NCI-H2196 treated with DMSO at 0.1 percent for 48 hours (cell line): ENCODE data around the gene YIF1A.

Source experiments
- DNase-seq: peaks from one replicate; lab custom pipeline; 2025; ENCODE audit not compliant: unreplicated experiment; lab: John Stamatoyannopoulos, UW

YIF1A gene, protein sequence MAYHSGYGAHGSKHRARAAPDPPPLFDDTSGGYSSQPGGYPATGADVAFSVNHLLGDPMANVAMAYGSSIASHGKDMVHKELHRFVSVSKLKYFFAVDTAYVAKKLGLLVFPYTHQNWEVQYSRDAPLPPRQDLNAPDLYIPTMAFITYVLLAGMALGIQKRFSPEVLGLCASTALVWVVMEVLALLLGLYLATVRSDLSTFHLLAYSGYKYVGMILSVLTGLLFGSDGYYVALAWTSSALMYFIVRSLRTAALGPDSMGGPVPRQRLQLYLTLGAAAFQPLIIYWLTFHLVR

DNA sequence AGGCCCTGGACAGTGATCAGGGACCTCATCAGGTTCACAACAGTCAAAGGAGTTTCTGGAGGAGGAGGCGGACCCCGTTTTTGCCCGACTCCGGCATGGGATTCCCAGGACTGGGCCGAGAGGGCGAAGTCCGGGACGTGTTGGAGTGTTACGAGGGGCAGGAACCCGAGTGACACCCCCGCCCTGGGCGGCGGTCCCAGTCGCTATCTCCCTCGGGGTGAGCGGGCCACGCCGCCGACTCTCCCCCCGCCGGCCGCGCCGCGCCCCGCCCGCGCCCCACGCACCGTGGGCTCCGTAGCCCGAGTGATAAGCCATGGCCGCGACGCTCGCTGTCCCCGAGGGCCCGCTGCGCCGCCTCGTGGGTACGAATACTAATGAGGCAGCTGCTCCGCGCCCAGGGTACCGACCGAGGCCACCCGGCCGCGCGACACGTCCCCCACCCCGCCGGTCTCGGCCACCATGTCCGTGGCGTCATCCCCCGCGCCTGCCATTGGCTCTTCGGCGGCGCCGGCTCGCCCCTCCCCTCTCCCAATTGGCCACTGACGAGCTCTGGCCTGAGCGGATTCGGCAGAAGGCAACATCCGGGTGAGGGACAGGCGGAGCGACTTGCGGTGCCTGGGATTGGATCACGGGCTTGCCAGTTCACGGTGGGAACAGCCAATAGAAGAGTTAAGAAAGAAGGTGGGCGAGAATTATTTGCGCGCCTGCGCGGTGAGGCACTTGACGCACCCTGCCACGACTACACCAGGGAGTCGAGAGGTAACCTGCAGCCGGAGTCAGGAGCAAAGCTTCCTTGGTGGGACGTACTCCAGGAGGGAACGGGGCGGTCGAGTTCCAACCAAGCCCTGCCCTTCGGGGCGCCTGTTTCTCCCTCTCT lies at the start of gene YIF1A:
Gene YIF1A, minus strand, starts transcription at position 473 of the 877 bp plus-strand sequence. Its CDS starts 158 bp downstream, at position 315.
- DNase-seq, result peak; percentile 98

DNA sequence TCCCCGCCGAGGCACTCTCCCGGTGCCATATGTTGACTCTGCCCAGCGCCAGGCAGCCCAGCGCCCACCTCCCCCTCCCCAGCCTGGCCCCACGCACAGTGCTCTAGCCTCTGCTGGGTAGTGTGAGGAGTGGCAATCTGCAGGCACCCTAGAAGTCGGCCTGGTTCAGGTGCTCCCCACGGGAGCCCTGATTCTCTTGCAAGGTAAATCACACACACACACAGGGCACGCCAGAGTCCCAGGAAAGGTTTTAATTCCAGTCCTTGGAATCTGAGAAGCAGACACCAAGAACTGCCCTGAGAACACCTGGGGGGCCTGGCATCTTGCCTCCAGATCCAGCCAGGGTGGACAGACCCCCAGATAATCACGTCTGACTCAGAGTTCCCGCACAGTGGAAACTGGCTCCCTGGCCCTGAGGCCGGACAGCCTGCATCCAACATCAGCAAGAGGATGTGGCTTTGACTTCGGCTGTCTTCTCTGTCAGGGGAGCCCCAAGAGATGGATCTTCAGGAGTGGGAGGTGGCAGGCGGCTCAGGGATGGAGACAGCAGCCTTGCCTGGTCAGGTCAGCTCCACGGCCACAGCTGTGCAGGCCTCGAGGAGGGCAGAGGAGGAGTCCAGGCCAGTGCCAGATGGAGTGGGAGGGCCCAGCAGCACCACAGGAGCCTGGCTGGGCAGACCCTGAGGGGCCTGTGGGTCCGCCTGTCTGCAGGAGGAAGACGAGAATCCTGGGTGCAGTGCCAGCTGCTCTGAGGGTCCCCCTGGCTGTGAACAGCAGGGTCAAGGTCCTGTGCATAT lies 48.4 kb upstream of the YIF1A start:
- no peak for DNase-seq

DNA sequence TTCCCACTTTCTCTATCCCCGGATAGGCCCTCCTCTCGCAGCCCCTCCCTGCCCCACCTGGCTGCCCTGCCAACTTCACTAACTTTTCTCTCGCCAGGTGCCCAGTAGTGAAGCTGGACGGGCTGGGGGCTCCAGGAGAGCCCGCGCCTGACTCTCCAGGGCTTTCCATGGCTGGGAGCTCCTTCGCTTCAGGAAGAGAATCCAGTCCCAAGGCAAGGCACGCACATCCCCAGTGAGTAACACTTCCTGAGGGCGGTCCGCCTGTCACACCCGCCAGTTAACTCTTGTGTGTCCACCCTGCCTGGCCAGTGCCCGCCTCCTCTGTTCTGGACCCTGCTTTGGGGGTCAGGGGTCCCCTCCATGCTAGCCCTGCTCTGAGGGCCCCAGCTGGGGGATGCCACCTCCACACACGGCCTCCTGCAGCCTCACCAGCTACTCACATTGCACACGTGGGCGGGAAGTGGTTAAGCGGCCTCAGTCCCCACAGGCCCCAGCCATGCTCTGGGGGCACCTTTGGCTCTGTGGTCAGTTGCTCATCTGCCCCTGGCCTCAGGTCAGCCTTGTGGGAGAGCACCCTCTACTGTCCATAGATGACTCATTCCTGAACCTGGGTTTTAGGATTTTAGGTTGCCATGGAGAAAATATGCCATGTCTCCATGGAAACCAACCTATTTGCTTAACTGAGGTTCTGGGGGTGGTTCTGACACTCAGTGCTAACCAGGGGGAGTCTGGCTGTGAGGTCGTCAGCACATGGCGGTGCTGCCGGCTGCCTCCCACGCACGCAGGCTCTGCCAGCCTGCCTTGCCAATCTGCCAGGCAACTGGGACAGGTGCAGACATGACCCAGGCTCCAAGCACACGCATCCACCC lies 47.5 kb upstream of the YIF1A start, which contains the start of gene RIN1:
Gene RIN1, minus strand, starts transcription at position 201 of the 869 bp plus-strand sequence. Its CDS starts 32 bp downstream, at position 169.
- peak; percentile 82 for DNase-seq

DNA sequence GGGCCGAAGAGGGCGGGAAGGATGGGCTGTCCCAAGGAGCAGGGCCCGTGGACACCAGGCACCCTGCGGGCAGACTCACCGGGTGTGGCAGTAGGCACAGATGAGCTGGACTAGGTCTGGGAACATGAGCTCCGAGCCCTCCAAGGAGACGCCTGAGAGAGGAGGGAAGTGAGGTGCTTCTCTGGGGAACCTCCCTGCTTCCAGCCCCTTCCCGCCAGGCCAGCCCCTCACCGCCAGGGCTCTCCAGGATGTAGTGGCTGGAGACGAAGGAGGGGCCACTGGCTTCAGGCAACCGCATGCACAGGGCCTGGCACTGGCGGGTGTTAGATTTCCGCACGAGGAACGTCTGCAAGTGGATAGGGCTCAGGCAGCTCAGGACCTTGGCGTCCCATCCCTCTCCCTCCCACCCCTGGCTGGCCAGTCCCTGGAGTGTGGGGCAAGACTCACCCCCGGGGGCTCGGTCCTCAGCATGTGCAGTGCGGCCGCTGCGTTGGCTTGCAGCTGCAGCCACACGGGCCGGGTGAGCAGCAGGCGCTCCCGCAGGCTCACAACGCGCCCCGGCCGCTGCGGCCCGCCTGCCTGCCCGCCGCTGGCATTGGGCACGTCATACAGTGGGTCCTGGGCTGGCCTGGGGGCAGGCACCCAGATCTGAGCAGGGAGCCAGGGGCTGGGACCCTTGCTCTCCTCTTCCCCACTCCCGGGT lies 46.7 kb upstream of the YIF1A start:
- no peak for DNase-seq

DNA sequence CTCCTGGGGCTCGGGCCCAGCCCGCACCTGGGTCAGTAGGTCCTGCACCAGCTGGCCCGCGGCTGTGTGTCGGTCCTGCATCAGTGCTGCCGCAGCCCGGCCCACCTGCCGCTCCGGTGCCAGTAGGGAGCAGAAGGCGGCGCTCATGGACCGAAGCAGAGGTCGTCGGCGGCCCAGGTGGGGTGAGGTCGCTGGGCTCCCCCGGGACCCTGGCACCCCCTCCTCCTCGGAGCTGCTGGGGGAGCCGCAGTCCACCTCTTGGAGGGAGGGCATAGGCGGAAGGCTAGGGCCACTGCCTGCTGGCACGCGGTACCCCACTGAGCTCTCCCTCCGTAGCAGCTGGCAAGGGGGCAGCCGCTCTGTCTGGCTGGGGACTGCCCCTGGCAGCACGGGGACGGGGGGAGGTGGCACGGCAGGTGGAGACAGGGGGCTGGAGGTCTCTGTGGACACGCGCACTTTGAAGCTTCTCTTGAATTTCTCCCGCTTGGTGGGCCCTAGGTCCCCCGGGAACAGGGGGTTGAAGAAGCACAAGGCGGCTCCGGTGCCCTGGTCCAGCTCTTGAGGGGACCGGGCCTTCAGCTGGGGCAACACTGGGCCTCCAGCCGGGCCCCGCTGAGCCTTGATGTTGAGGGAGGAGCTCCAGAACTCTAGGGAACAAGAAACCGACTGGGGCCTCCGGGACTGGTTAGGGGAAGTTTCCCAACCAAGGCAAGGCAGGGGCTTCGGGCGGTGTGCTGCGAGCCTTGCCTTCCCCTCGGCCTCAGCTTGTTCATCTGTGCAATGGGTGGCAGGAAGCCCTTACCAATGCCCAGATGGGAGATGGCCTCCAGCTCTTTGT lies 45.9 kb upstream of the YIF1A start:
- DNase-seq, result no peak

DNA sequence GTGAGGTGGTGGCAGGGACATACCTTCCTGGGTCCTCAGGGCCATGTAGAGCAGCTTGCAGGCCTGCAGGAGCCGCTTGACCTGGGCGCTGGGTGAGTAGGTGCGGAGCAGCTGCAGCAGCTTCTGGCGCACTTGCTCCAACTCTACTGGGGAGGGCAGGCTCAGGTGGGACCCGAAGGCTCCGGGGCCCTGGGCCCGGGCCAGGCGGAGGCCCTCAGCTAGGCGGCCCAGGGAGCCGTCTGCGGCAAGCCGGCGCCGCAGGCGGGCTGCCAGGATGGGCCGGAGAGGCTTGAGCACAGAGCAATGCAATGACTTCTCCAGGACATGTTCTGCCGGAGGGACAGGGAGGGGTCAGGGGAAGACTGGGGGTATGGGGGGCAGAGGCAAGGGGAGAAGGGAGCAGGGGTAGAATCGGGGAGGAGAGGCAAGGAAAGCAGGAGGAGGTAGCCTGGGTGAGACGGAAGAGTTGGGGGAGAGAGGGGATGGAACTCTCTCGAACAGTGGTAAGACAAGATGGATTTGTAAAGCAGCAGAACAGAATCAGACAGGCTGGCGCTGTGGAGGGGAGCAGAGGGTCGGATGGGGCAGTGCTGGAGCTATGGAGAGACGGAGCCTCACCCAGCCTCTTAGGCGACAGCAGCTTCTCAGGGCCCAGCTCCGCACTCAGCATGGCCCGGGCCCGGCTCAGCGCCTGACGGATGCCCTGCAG lies 45.1 kb upstream of the YIF1A start:
- DNase-seq, result no peak

DNA sequence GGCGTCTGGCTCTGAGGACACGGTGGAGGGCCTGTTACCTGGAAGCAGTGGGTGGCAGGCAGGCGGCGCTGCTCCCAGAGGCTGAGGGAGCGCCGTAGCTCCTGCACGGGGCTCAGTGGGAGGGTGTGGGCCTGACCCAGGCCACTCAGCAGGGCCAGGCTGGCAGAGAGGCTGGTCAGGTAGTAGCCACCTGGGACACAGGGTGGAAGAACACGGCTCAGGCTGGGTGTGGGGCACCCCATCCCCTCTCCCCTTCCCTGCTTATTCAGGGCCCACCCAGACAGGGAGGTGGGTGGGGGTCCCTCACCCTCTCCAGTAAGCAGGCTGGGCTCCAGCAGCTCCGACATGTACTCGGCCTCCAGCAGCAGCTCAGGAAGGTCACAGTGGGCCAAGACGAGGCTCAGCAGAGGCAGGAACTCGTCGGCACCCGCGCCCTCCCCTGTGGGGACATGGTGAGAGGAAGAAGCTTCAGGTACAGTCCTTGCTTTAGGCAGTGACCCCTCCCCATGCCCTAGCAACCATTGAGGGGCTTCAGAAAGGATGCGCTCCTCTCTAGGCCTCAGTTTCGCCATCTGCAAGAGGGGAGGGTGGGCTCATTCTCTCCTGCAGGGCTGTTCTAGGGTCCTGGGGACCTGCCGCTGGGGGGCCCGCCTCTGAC lies 44.4 kb upstream of the YIF1A start:
- no peak for DNase-seq

DNA sequence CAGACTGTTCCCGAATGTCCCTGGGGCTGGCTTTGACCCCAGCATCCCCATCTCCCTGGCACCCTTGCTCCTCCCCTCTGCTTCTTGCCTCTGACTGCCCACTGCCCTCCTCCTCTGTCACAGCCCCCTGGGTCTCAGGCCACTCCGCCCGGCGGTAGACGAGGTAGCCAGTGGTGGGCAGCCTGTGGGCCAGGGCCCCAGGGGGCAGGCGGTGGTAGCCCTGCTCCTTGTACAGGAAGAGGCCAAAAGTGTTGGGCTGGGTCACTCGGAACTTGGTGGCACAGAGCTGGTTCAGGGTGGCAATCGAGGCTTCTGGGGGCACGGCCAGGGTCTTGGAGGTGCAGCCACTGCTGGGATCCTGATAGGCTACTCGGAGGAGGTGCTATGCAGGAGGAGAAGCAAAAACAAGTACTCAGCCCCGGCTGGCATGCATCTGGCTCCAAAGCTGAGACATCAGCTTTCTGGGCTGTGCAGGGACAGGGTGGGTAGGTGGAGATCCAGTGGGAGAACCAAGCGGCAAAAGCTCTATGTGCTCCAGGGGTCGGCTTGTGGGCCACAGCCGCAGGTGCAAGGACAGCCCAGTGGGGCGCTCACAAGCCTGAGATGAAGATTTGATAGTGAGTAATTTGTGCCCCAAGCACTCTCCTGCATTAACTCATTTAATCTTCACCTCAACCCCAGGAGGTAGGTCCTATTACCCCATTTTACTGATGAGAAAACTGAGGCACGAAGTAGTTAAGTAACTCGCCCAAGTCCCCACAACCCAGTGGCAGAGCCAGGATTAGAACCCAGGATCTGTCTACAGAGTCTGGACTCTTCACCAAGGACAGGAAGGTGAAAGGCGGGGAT lies 43.7 kb upstream of the YIF1A start:
- DNase-seq, result no peak

DNA sequence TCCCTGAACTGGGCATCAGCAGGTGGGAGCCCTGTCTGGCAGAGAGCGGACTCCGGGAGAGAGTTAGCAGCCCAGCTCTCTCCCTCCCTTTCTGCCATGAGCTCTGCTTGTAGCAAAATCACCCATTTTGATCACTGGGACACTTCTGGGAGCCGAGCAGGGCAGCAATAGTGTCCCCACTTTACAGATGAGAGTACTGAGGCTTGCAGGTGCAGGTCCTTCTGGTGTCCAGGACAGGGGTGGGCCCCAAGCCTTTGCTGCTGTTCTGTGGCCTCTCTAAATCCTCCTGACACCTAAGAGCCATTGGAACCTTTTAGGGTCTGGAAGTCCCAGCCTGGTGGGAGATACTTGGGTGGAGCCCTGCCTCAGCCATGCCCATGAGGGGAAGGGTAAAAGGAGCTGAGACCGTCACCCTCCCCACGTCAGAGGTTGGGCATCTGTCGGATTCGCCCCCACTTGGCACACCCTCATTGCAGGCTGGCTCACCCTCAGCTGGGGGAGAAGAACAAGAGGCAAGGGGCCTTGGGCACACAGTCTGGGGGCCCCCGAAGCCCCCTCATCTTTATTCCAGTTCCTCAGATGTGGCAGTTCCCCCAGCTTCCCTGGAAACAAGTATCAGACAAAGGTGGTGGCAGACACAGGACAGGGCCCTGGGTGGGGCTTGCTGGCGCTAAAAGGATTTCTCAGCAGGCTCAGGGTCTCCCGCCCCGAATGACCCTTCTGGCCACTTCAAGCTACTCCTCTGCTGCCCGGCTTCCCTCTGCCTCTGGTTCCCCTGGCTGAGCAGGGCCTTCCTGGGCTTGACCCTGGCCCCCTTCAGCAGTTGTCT lies 42.8 kb upstream of the YIF1A start:
- DNase-seq, result no peak

DNA sequence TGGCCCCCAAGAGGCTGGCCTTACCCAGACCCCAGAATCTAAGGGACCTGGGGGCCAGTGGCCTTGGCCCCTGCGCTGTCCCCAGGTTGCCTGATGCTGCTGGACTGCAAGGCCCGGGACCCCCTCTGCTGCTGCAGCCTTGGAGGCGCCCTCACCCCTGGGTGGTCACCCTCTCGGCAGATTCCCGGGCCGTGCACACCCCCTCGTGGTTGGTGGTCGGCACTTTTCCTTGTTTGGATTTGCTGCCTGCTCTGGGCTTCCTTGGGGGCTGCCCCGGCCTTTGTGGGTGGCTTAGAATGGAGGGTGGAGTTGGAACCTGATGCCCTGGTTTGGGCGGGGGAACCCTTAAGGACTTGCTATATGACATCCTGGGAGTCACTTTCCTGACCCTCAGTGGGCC lies 42.0 kb upstream of the YIF1A start:
- DNase-seq, result no peak

DNA sequence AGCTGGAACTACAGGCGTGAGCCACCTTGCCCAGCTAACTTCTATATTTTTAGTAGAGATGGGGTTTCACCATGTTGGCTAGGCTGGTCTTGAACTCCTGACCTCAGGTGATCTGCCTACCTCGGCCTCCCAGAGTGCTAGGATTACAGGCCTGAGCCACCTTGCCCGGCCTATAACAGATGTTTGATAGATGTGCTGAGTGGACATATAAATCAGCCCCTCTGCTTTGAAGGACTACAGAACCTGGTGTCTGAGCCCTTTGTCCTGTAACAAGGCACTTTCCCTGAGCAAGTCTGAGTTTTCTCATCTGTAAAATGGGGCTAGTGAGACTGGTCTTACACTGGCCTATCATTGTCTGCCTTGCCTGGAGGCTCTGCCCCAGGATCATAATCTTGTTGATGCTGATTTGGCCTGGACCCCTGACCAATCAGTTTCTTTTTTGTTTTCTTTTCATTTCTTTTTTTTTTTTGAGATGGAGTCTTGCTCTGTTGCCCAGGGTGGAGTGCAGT lies 40.3 kb upstream of the YIF1A start:
- DNase-seq, result no peak

DNA sequence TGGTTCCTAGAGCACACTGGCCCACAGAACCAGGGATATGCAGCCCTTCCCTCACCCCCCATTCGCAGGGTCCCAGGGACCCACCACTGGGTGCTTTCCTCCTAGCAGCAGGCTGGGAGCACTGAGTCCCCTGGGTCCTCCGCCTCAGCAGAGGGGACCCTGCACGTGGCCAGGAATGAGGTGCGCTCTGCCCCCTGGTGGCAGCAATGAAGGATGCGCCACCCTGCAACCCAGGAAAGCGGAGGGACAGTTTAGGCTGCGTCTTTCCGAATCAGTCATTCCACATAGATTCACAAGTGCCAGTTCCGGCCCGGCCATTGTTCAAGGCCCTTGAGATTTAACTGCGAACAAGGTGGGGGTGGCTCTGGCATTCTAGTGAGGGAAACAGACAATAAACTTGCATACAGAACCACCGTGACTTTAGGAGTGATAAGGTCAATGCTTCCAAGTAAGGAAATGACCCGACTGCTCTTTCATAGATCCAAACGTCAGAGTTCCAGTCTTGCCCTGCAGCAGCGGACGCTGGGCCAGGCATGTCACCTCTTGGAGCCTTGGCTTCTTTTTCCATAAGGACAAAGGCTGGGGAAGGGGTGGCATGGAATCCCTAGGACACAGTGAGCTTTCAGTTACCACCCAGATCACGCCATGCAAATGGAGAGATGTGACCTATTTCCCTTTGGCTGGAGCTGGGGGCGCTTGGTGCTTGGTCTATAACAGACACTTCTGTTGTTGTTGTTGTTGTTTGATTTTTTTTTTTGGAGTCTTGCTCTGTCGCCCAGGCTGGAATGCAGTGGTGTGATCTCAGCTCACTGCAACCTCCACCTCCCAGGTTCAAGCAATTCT lies 39.6 kb upstream of the YIF1A start:
- peak; percentile 64 for DNase-seq

DNA sequence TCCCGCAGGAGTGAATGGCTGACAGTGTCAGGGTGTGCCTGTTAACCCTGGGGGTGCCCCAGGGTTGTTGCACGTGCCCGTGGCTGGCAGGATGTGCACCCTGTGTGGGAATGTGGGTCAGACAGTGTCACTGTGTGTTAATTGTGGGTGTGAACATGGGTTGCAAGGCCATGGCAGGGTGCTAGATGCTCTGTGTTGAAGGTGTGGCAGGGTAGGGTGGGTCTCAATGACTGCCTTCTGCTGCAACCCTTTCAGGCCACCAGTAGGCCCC lies 39.0 kb upstream of the YIF1A start:
- no peak for DNase-seq

DNA sequence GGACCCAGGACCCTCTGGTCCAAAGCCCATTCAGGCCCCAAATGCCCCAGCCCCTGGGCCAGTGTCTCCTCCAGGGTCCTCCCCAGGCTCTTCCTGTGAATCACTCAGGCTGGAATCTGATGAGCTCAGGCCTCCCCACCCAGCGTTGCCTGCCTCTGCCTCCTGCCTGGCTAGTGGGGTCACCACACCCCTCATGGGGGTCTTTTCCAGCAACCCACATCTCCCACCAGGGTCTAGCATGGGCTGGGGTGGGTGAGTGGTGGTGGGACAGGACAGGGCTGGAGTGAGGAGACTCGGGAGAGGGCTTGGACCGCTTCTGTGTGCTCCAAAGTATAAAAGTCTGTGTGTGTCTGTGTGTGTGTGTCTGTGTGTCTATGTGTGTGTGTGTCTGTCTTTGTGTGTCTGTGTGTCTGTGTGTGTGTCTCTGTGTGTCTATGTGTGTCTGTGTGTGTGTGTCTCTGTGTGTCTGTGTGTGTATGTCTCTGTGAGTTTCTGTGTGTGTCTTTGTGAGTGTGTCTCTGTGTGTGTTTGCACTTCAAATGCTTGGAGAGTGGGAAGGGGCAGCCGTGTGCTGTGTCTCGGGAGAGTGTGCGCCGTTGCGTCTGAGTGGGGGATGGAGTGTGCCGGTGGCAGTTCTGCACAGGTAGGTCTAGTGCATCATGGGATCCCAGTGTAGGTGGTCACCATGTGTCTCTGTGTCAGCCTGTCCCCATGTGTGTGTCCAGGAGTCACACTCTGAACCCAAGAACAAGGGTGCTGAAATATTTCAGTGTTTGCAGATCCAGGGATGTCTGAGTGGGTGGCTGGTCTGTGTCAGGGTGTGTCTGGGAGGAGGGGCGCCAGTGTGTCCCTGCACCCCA lies 38.5 kb upstream of the YIF1A start:
- DNase-seq, result no peak
